ENCODE results near the gene PACRG.

- TF ChIP-seq POLR2A (IDR thresholded peaks at IDR 0.05; ENCODE audit: low read depth, low read length) = no peak
- no peak for TF ChIP-seq ATF7 (IDR thresholded peaks at IDR 0.05; ENCODE audit: low read depth)
- TF ChIP-seq, protein P1, sequence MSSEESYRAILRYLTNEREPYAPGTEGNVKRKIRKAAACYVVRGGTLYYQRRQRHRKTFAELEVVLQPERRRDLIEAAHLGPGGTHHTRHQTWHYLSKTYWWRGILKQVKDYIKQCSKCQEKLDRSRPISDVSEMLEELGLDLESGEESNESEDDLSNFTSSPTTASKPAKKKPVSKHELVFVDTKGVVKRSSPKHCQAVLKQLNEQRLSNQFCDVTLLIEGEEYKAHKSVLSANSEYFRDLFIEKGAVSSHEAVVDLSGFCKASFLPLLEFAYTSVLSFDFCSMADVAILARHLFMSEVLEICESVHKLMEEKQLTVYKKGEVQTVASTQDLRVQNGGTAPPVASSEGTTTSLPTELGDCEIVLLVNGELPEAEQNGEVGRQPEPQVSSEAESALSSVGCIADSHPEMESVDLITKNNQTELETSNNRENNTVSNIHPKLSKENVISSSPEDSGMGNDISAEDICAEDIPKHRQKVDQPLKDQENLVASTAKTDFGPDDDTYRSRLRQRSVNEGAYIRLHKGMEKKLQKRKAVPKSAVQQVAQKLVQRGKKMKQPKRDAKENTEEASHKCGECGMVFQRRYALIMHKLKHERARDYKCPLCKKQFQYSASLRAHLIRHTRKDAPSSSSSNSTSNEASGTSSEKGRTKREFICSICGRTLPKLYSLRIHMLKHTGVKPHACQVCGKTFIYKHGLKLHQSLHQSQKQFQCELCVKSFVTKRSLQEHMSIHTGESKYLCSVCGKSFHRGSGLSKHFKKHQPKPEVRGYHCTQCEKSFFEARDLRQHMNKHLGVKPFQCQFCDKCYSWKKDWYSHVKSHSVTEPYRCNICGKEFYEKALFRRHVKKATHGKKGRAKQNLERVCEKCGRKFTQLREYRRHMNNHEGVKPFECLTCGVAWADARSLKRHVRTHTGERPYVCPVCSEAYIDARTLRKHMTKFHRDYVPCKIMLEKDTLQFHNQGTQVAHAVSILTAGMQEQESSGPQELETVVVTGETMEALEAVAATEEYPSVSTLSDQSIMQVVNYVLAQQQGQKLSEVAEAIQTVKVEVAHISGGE (CRISPR knock-in tag; IDR thresholded peaks at IDR 0.05) = no peak
- TF ChIP-seq, protein P2, sequence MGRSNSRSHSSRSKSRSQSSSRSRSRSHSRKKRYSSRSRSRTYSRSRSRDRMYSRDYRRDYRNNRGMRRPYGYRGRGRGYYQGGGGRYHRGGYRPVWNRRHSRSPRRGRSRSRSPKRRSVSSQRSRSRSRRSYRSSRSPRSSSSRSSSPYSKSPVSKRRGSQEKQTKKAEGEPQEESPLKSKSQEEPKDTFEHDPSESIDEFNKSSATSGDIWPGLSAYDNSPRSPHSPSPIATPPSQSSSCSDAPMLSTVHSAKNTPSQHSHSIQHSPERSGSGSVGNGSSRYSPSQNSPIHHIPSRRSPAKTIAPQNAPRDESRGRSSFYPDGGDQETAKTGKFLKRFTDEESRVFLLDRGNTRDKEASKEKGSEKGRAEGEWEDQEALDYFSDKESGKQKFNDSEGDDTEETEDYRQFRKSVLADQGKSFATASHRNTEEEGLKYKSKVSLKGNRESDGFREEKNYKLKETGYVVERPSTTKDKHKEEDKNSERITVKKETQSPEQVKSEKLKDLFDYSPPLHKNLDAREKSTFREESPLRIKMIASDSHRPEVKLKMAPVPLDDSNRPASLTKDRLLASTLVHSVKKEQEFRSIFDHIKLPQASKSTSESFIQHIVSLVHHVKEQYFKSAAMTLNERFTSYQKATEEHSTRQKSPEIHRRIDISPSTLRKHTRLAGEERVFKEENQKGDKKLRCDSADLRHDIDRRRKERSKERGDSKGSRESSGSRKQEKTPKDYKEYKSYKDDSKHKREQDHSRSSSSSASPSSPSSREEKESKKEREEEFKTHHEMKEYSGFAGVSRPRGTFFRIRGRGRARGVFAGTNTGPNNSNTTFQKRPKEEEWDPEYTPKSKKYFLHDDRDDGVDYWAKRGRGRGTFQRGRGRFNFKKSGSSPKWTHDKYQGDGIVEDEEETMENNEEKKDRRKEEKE (IDR thresholded peaks at IDR 0.05) = no peak
- TF ChIP-seq, protein P3, sequence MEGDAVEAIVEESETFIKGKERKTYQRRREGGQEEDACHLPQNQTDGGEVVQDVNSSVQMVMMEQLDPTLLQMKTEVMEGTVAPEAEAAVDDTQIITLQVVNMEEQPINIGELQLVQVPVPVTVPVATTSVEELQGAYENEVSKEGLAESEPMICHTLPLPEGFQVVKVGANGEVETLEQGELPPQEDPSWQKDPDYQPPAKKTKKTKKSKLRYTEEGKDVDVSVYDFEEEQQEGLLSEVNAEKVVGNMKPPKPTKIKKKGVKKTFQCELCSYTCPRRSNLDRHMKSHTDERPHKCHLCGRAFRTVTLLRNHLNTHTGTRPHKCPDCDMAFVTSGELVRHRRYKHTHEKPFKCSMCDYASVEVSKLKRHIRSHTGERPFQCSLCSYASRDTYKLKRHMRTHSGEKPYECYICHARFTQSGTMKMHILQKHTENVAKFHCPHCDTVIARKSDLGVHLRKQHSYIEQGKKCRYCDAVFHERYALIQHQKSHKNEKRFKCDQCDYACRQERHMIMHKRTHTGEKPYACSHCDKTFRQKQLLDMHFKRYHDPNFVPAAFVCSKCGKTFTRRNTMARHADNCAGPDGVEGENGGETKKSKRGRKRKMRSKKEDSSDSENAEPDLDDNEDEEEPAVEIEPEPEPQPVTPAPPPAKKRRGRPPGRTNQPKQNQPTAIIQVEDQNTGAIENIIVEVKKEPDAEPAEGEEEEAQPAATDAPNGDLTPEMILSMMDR (IDR thresholded peaks at IDR 0.05 in 2 of 3, conservative IDR thresholded peaks at IDR 0.05 in 1 of 3; ENCODE audit: control insufficient read depth in 2 of 3, extremely low read depth in 1 of 3, insufficient read depth in 1 of 3, low read depth in 3 of 3, low read length in 3 of 3) = no peak
- no peak for TF ChIP-seq JUND (IDR thresholded peaks at IDR 0.05; ENCODE audit: low read depth, low read length)
- TF ChIP-seq SREBF2 (IDR thresholded peaks at IDR 0.05; ENCODE audit: low read length) = no peak
- no peak for TF ChIP-seq POLR2AphosphoS5 (IDR thresholded peaks at IDR 0.05; ENCODE audit: low read length)
- no peak for TF ChIP-seq NR2C1 (IDR thresholded peaks at IDR 0.05)
Observed at GRCh38 chr6:162710936-162711335, 16.8 kb upstream of the PACRG start.
